ENCODE results near the gene ST7.
"Not testable (repeated sequence)": the region's sequence is repeated elsewhere in the genome, so short reads cannot be mapped to it uniquely, and the experiment has no call there.

ST7 gene

GRCh38 chr7:116951366-116952292 lies 1.7 kb upstream of the ST7 start:
- no peak for DNase-seq (ENCODE audit: low read depth in 2 of 2)

GRCh38 chr7:116952635-116953371 lies 498 bp upstream of the ST7 start:
- no peak for DNase-seq (ENCODE audit: low read depth in 2 of 2)

GRCh38 chr7:116953906-116954838 lies 871 bp downstream of the ST7 start:
- DNase-seq (ENCODE audit: low read depth in 2 of 2): peak; percentile 4

GRCh38 chr7:116955340-116955739 lies 2.0 kb downstream of the ST7 start:
- DNase-seq (ENCODE audit: low read depth in 2 of 2): no peak

GRCh38 chr7:116955801-116956476 lies 2.6 kb downstream of the ST7 start:
- DNase-seq (ENCODE audit: low read depth in 2 of 2): no peak

GRCh38 chr7:116956477-116956804 lies 3.1 kb downstream of the ST7 start:
- no peak for DNase-seq (ENCODE audit: low read depth in 2 of 2)

GRCh38 chr7:116957874-116958273 lies 4.6 kb downstream of the ST7 start:
- no peak for DNase-seq (ENCODE audit: low read depth in 2 of 2)

GRCh38 chr7:116961966-116962673 lies 8.8 kb downstream of the ST7 start:
- not testable (repeated sequence) for DNase-seq (ENCODE audit: low read depth in 2 of 2)

GRCh38 chr7:116963234-116963633 lies 9.9 kb downstream of the ST7 start:
- DNase-seq (ENCODE audit: low read depth in 2 of 2): no peak

GRCh38 chr7:116966601-116967000 lies 13.3 kb downstream of the ST7 start:
- DNase-seq (ENCODE audit: low read depth in 2 of 2): no peak

- no peak for DNase-seq (ENCODE audit: low read depth in 2 of 2)
Observed at GRCh38 chr7:116967254-116967922, 14.1 kb downstream of the ST7 start.

GRCh38 chr7:116967983-116968382 lies 14.7 kb downstream of the ST7 start:
- no peak for DNase-seq (ENCODE audit: low read depth in 2 of 2)

GRCh38 chr7:116968631-116969030 lies 15.3 kb downstream of the ST7 start:
- DNase-seq (ENCODE audit: low read depth in 2 of 2): no peak

GRCh38 chr7:116969371-116969902 lies 16.1 kb downstream of the ST7 start:
- DNase-seq (ENCODE audit: low read depth in 2 of 2): no peak

- DNase-seq (ENCODE audit: low read depth in 2 of 2): no peak
Observed at GRCh38 chr7:116970238-116970910, 17.1 kb downstream of the ST7 start.

GRCh38 chr7:116971153-116971552 lies 17.9 kb downstream of the ST7 start:
- DNase-seq (ENCODE audit: low read depth in 2 of 2): not testable (repeated sequence)

- no peak for DNase-seq (ENCODE audit: low read depth in 2 of 2)
Observed at GRCh38 chr7:116971869-116972268, 18.6 kb downstream of the ST7 start.

GRCh38 chr7:116975024-116975423 lies 21.7 kb downstream of the ST7 start:
- not testable (repeated sequence) for DNase-seq (ENCODE audit: low read depth in 2 of 2)

- DNase-seq (ENCODE audit: low read depth in 2 of 2): no peak
Observed at GRCh38 chr7:116977172-116977571, 23.9 kb downstream of the ST7 start.
